HG03575 (cell line): Measurements from ENCODE around the gene FES.
"Not testable (repeated sequence)": the region's sequence is repeated elsewhere in the genome, so short reads cannot be mapped to it uniquely, and the experiment has no call there.

Source experiments
- ATAC-seq: cut with Tn5 transposase; IDR thresholded peaks from one replicate; pipeline ENCODE4 v1.9.1; 2021; ENCODE audit not compliant: unreplicated experiment, insufficient number of reproducible peaks, low FRiP score; ENCODE audit errors: extremely low read depth

FES gene

GRCh38 chr15:90902840-90903732, 18.8 kb downstream of the FES start, which contains the start of gene MAN2A2:
Gene MAN2A2 (plus strand): TSS chr15:90903302. CDS start chr15:90904208, 906 bp downstream.
- no peak for ATAC-seq

GRCh38 chr15:90903733-90904536, 19.6 kb downstream of the FES start:
- no peak for ATAC-seq

- no peak for ATAC-seq
Observed at GRCh38 chr15:90904746-90905145, 20.4 kb downstream of the FES start.

GRCh38 chr15:90905306-90906180, 21.2 kb downstream of the FES start:
- ATAC-seq = no peak

GRCh38 chr15:90906181-90906849, 22.0 kb downstream of the FES start:
- ATAC-seq = no peak

- ATAC-seq = no peak
Observed at GRCh38 chr15:90907051-90907660, 22.9 kb downstream of the FES start.

GRCh38 chr15:90907838-90908507, 23.7 kb downstream of the FES start:
- no peak for ATAC-seq

GRCh38 chr15:90909449-90909848, 25.1 kb downstream of the FES start:
- ATAC-seq = not testable (repeated sequence)

GRCh38 chr15:90909976-90910375, 25.7 kb downstream of the FES start:
- no peak for ATAC-seq

- ATAC-seq = no peak
Observed at GRCh38 chr15:90910441-90911301, 26.4 kb downstream of the FES start.

- ATAC-seq = no peak
Observed at GRCh38 chr15:90911302-90911623, 27.0 kb downstream of the FES start.

- no peak for ATAC-seq
Observed at GRCh38 chr15:90911906-90912769, 27.8 kb downstream of the FES start.

GRCh38 chr15:90912770-90913075, 28.4 kb downstream of the FES start:
- no peak for ATAC-seq

- ATAC-seq = no peak
Observed at GRCh38 chr15:90913398-90913944, 29.2 kb downstream of the FES start.

GRCh38 chr15:90914305-90915080, 30.2 kb downstream of the FES start:
- ATAC-seq = no peak
